Daoy (cell line): ENCODE measurements around the gene ZBTB18. TPM values are rescaled to one million over a fixed set of nuclear protein-coding genes. Genes with fewer than 3 reads are reported as not detected.

Experiments used
- total RNA-seq: library from RNA; depleted of rRNA; stranded (reverse); fragments of >200 nt; shearing (Covaris generic); gene quantifications from 2 replicates; pipeline ENCODE4 v1.2.3, GENCODE V29; 2014; rRNA removed

The ZBTB18 gene
- total RNA-seq, 1 experiment from 2014 or later, result 11.9 TPM

Other genes starting within 250 kb of the ZBTB18 start
- 11.9 and 22.3 TPM in 2 replicates for gene AKT3, start 201.0 kb upstream of the ZBTB18 start, total RNA-seq